ENCODE data around the gene DBNDD2.

Gene DBNDD2

GRCh38 chr20:45426320-45427016, 18.4 kb downstream of the DBNDD2 start:
- TF ChIP-seq CEBPB (IDR thresholded peaks at IDR 0.05) (no peak), ZBTB7A (IDR thresholded peaks at IDR 0.05; ENCODE audit: low read depth) (no peak), MAX (IDR thresholded peaks at IDR 0.05) (no peak), TAF1 (IDR thresholded peaks at IDR 0.05; ENCODE audit: low read depth) (no peak), NFIC (IDR thresholded peaks at IDR 0.05) (no peak), RAD21 (IDR thresholded peaks at IDR 0.05; ENCODE audit: low read depth) (no peak), EP300 (IDR thresholded peaks at IDR 0.05; ENCODE audit: borderline replicate concordance) (no peak), YY1 (IDR thresholded peaks at IDR 0.05; ENCODE audit: low read depth) (no peak)
- TF ChIP-seq, protein P1, sequence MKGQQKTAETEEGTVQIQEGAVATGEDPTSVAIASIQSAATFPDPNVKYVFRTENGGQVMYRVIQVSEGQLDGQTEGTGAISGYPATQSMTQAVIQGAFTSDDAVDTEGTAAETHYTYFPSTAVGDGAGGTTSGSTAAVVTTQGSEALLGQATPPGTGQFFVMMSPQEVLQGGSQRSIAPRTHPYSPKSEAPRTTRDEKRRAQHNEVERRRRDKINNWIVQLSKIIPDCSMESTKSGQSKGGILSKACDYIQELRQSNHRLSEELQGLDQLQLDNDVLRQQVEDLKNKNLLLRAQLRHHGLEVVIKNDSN (IDR thresholded peaks at IDR 0.05): no peak

DNA sequence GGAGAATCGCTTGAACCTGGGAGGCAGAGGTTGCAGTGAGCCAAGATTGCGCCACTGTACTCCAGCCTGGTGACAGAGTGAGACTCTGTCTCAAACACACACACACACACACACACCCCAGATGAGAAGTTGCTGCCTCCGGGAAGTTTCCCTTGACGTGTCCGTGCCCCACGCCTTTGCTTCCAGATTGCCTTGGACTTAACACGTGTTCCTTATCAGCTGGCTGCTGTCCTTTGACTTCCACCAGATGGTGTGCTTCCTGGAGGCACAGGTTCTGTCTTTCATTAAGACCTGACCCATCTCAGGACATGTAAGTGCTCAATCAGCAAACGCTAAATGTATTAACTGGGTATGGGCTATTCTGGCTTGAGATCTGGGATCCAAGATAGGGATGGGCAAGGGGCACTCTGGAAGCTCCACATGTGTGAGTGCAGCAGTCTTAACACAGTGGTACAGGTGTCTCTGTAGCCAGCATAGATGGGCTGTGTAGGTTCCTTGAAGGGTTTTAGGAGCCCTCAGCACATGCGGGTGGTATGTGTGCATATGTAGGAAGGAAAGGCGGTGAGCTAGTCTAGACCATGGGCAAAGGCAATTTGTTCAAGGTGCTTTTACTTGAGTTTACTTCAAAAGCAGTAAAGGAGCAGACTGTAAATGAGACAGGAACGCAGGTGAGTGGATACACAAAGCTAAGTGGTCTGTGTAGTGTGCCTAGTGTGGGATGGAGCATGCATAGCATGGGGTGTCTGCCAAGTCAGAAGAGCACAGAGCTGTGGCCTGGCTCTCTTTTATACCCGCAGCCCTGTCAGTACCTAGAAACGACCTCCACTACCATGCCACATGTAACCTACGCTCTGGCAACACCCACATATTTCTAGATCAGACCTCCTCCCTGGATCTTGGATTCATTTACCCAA, 19.4 kb downstream of the DBNDD2 start:
- TF ChIP-seq EGR1 (IDR thresholded peaks at IDR 0.05): no peak
- TF ChIP-seq TEAD4 (IDR thresholded peaks at IDR 0.05): no peak
- TF ChIP-seq TCF12 (IDR thresholded peaks at IDR 0.05; ENCODE audit: low read depth): no peak
- TF ChIP-seq YY1 (IDR thresholded peaks at IDR 0.05; ENCODE audit: low read depth): no peak

- TF ChIP-seq TCF12 (IDR thresholded peaks at IDR 0.05; ENCODE audit: low read depth): no peak
- no peak for TF ChIP-seq EGR1 (IDR thresholded peaks at IDR 0.05)
- no peak for TF ChIP-seq YY1 (IDR thresholded peaks at IDR 0.05; ENCODE audit: low read depth)
- TF ChIP-seq, protein P1 (IDR thresholded peaks at IDR 0.05): no peak
- TF ChIP-seq EP300 (IDR thresholded peaks at IDR 0.05; ENCODE audit: borderline replicate concordance): no peak
- no peak for TF ChIP-seq FOXM1 (IDR thresholded peaks at IDR 0.05; ENCODE audit: borderline replicate concordance, low read depth)
- no peak for TF ChIP-seq TEAD4 (IDR thresholded peaks at IDR 0.05)
- no peak for TF ChIP-seq MAX (IDR thresholded peaks at IDR 0.05)
Measured at GRCh38 chr20:45429618-45430017, 21.5 kb downstream of the DBNDD2 start.

DNA sequence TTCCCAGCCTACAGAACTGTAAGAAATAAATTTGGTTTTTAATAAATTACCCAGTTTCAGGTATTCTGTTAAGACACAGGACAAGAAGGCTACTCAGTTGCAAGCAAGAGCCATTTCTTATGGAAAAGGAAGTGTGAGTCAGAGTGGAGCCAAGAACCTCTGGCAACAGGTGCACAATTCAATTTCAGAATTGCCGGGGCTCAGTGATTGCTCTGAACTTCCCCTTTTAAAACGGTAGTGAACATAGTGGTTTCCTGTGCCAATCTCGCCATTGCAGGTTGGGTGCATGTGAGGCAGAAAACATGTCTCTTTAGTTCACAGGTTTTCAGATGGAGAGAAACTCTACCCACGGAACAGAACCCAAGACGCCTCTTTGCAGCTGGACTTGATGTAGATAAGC, 24.2 kb downstream of the DBNDD2 start:
- TF ChIP-seq, protein P1 (IDR thresholded peaks at IDR 0.05): no peak
- no peak for TF ChIP-seq YY1 (IDR thresholded peaks at IDR 0.05; ENCODE audit: low read depth)
- no peak for TF ChIP-seq EGR1 (IDR thresholded peaks at IDR 0.05)
- no peak for TF ChIP-seq CREB1 (IDR thresholded peaks at IDR 0.05; ENCODE audit: low read depth)
- TF ChIP-seq TEAD4 (IDR thresholded peaks at IDR 0.05): no peak
- TF ChIP-seq RAD21 (IDR thresholded peaks at IDR 0.05; ENCODE audit: low read depth): no peak
- no peak for TF ChIP-seq CEBPB (IDR thresholded peaks at IDR 0.05)
- TF ChIP-seq ZBTB7A (IDR thresholded peaks at IDR 0.05; ENCODE audit: low read depth): no peak
- no peak for TF ChIP-seq TCF12 (IDR thresholded peaks at IDR 0.05; ENCODE audit: low read depth)
- no peak for TF ChIP-seq REST (IDR thresholded peaks at IDR 0.05; ENCODE audit: low read depth)
- no peak for TF ChIP-seq NFIC (IDR thresholded peaks at IDR 0.05)
- TF ChIP-seq TAF1 (IDR thresholded peaks at IDR 0.05; ENCODE audit: low read depth): no peak

GRCh38 chr20:45433316-45433715, 25.2 kb downstream of the DBNDD2 start:
- TF ChIP-seq, protein P1 (IDR thresholded peaks at IDR 0.05): no peak
- TF ChIP-seq MAX (IDR thresholded peaks at IDR 0.05): no peak

DNA sequence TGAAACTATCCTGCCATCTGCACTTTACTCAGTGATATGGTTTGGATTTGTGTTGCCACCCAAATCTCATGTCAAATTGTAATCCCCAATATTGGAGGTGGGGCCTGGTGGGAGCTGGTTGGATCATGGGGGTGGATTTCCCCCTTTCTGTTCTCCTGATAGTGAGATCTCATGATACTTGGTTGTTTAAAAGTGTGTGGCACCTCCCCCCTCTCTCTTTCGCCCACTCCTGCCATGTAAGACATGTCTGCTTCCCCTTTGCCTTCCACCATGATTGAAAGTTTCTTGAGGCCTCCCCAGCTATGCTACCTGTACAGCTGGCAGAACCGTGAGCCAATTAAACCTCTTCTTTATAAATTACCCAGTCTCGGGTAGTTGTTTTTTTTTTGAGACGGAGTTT, 25.9 kb downstream of the DBNDD2 start:
- TF ChIP-seq TEAD4 (IDR thresholded peaks at IDR 0.05) (no peak), CEBPB (IDR thresholded peaks at IDR 0.05) (no peak), NFIC (IDR thresholded peaks at IDR 0.05) (no peak), TAF1 (IDR thresholded peaks at IDR 0.05; ENCODE audit: low read depth) (no peak)
- TF ChIP-seq, protein P1 (IDR thresholded peaks at IDR 0.05): no peak
